ENCODE measurements around the gene FGFR2. TPM values are rescaled to one million over a fixed set of nuclear protein-coding genes. Genes with fewer than 3 reads are reported as not detected.

FGFR2 gene
- polyA plus RNA-seq, 1 donor from 2014 or later: 14.8 TPM

DNA sequence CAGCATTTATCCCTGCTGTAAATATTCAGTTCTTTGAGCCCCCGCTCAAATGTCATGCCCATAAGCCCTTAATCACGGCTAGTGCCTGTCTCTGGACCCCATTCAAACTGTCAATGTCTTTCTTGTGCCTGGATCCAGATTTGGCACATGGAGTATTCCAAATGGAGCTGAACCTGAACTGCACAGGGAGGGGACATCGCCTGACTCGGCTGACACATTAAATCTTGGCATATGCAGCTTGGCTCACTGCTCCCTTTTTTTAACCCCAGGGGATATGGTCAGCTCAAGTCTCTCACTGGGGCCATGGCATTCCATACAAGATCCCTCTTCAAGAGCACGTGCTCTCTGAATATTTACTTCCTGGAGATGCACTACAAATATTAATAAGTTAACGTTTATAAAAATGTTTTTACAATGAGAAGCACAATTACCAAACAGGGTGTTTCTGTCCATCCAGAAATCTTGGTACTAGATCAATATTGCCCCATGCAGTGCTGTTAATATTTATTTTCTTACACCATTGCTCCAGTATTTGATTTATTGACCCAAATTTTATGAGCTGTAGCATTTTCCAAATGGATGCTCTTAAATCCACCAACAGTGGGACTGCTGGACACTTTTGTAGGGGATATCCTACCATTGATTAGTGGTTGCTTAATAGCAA is 57.4 kb downstream of the FGFR2 start:
- Histone ChIP-seq H3F3A (ENCODE audit: insufficient read depth, low read length, poor library complexity, severe bottlenecking) (no peaks in the 10 kb centered on the region), H3K79me2 (replicated peaks; ENCODE audit: insufficient read depth, low read length) (no peaks in the 10 kb centered on the region), H3K9me2 (ENCODE audit: insufficient read depth, low read length) (no peaks in the 10 kb centered on the region), H3K4me3 (ENCODE audit: low read length) (no peak overlapping the region), H2AFZ (ENCODE audit: low read depth, low read length) (no peak overlapping the region), H4K20me1 (ENCODE audit: insufficient read depth) (no peaks in the 10 kb centered on the region), H3K36me3 (ENCODE audit: insufficient read depth, low read length) (no peaks in the 10 kb centered on the region), H3K9me3 (ENCODE audit: low read length) (no peaks in the 10 kb centered on the region), H3K9ac (ENCODE audit: low read length) (no peak overlapping the region), H3K27me3 (ENCODE audit: insufficient read depth, low read depth, low read length) (no peaks in the 10 kb centered on the region), H3K4me2 (ENCODE audit: low read length) (no peak overlapping the region), H3K27ac (ENCODE audit: low read length) (no peak overlapping the region)
- TF ChIP-seq EZH2 (IDR thresholded peaks at IDR 0.05; ENCODE audit: borderline replicate concordance, insufficient read depth, low read length, poor library complexity, severe bottlenecking): no peak
- no peak for TF ChIP-seq RAD21 (conservative IDR thresholded peaks at IDR 0.05)
- TF ChIP-seq SMC3 (conservative IDR thresholded peaks at IDR 0.05; ENCODE audit: poor library complexity): no peak
- no peak for TF ChIP-seq MXI1 (conservative IDR thresholded peaks at IDR 0.05; ENCODE audit: poor library complexity, severe bottlenecking)
- TF ChIP-seq TAF1 (IDR thresholded peaks at IDR 0.05; ENCODE audit: low read depth): no peak
- TF ChIP-seq EP300 (conservative IDR thresholded peaks at IDR 0.05; ENCODE audit: poor library complexity, severe bottlenecking): no peak
- no peak for TF ChIP-seq POLR2AphosphoS5 (IDR thresholded peaks at IDR 0.05)
- TF ChIP-seq, protein P1, sequence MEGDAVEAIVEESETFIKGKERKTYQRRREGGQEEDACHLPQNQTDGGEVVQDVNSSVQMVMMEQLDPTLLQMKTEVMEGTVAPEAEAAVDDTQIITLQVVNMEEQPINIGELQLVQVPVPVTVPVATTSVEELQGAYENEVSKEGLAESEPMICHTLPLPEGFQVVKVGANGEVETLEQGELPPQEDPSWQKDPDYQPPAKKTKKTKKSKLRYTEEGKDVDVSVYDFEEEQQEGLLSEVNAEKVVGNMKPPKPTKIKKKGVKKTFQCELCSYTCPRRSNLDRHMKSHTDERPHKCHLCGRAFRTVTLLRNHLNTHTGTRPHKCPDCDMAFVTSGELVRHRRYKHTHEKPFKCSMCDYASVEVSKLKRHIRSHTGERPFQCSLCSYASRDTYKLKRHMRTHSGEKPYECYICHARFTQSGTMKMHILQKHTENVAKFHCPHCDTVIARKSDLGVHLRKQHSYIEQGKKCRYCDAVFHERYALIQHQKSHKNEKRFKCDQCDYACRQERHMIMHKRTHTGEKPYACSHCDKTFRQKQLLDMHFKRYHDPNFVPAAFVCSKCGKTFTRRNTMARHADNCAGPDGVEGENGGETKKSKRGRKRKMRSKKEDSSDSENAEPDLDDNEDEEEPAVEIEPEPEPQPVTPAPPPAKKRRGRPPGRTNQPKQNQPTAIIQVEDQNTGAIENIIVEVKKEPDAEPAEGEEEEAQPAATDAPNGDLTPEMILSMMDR (IDR thresholded peaks at IDR 0.05; ENCODE audit: poor library complexity, severe bottlenecking): no peak

- Histone ChIP-seq H3K9me2 (ENCODE audit: insufficient read depth, low read length) (no peaks in the 10 kb centered on the region), H4K20me1 (ENCODE audit: insufficient read depth) (no peaks in the 10 kb centered on the region), H2AFZ (ENCODE audit: low read depth, low read length) (no peak overlapping the region), H3K36me3 (ENCODE audit: insufficient read depth, low read length) (no peaks in the 10 kb centered on the region), H3K27ac (ENCODE audit: low read length) (no peak overlapping the region), H3K79me2 (replicated peaks; ENCODE audit: insufficient read depth, low read length) (no peaks in the 10 kb centered on the region), H3K4me2 (ENCODE audit: low read length) (no peak overlapping the region), H3K4me3 (ENCODE audit: low read length) (no peak overlapping the region), H3F3A (ENCODE audit: insufficient read depth, low read length, poor library complexity, severe bottlenecking) (no peaks in the 10 kb centered on the region), H3K9me3 (ENCODE audit: low read length) (no peaks in the 10 kb centered on the region), H3K9ac (ENCODE audit: low read length) (no peak overlapping the region), H3K27me3 (ENCODE audit: insufficient read depth, low read depth, low read length) (no peaks in the 10 kb centered on the region)
- TF ChIP-seq, protein P2, sequence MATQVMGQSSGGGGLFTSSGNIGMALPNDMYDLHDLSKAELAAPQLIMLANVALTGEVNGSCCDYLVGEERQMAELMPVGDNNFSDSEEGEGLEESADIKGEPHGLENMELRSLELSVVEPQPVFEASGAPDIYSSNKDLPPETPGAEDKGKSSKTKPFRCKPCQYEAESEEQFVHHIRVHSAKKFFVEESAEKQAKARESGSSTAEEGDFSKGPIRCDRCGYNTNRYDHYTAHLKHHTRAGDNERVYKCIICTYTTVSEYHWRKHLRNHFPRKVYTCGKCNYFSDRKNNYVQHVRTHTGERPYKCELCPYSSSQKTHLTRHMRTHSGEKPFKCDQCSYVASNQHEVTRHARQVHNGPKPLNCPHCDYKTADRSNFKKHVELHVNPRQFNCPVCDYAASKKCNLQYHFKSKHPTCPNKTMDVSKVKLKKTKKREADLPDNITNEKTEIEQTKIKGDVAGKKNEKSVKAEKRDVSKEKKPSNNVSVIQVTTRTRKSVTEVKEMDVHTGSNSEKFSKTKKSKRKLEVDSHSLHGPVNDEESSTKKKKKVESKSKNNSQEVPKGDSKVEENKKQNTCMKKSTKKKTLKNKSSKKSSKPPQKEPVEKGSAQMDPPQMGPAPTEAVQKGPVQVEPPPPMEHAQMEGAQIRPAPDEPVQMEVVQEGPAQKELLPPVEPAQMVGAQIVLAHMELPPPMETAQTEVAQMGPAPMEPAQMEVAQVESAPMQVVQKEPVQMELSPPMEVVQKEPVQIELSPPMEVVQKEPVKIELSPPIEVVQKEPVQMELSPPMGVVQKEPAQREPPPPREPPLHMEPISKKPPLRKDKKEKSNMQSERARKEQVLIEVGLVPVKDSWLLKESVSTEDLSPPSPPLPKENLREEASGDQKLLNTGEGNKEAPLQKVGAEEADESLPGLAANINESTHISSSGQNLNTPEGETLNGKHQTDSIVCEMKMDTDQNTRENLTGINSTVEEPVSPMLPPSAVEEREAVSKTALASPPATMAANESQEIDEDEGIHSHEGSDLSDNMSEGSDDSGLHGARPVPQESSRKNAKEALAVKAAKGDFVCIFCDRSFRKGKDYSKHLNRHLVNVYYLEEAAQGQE (IDR thresholded peaks at IDR 0.05; ENCODE audit: borderline replicate concordance): no peak
- TF ChIP-seq SMC3 (conservative IDR thresholded peaks at IDR 0.05; ENCODE audit: poor library complexity): no peak
- TF ChIP-seq EP300 (conservative IDR thresholded peaks at IDR 0.05; ENCODE audit: poor library complexity, severe bottlenecking): no peak
- TF ChIP-seq MXI1 (conservative IDR thresholded peaks at IDR 0.05; ENCODE audit: poor library complexity, severe bottlenecking): no peak
- TF ChIP-seq POLR2AphosphoS5 (IDR thresholded peaks at IDR 0.05): no peak
- no peak for TF ChIP-seq RAD21 (conservative IDR thresholded peaks at IDR 0.05)
- TF ChIP-seq EZH2 (IDR thresholded peaks at IDR 0.05; ENCODE audit: borderline replicate concordance, insufficient read depth, low read length, poor library complexity, severe bottlenecking): no peak
- TF ChIP-seq, protein P1 (IDR thresholded peaks at IDR 0.05; ENCODE audit: poor library complexity, severe bottlenecking): no peak
- no peak for TF ChIP-seq TAF1 (IDR thresholded peaks at IDR 0.05; ENCODE audit: low read depth)
These were observed 58.5 kb downstream of the FGFR2 start for GRCh38 chr10:121539786-121540185.
